NCI-H2227 treated with DMSO at 0.1 percent for 48 hours (cell line): ENCODE data around the gene C1orf87.

Experiments used
- DNase-seq: peaks from one replicate; lab custom pipeline; 2025; lab: John Stamatoyannopoulos, UW

C1orf87 gene, protein sequence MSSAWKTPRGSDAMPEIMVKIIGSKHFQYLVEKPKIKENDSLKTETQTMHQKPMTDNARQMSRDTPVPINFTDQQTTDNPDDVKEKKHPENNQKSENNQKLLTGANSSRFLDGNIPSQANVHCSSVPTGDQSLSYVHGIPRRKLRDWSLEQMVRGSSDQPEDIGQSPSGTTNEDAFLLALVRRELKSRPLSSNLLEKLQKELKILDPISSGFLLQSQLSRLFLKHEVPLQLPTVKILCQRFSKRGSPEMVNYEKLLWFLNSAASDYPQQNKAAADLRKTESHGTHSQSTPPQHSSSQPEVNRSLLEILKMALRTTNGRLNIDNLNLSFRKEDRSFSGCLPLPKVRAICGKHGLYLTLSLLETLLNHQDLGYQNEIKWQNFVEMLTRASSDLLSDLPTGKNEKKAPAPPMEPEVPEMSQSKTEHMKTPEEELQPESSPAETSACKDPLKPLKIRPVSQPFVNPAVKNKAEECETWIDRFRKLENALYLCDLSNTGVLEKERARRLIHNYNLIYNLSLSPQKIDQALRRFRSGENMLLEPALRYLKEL

DNA sequence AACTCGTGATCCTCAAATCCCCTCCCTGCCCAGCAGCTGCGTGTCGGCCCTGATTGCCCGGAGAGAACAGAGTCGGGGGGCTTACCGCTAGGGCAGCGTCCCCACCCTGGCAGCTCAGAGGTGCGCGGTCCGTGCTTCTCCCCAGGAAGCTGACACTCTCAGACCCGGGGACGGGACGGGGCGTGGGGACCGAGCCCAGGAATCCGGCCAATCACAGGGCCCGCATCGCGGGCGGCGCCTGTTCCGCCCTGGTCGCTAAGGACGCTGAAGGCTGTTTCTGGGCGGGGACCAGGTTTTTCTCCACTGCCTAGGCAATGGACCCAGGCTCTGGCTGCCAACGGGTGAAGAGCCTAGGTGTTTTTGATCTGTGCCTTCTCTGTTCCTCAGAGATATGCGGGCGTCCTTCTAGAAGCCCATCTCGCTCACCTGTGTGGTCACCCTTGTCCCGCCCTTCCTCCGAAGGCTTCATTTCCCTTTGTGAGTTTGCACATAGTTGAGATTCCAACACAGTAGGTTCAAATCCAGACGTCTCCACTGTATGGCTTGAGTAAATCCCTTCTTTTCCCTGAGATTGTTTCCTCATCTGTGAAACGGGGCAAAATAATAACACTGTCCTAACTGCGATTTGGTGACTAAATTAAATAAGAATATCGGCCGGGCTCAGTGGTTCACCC, at the start of gene C1orf87:
TSS of gene C1orf87 (minus strand) at position 166 of the 674 bp plus-strand sequence. CDS start 1,127 bp downstream, outside the sequence.
- no peak for DNase-seq

GRCh38 chr1:60118085-60118484, 44.5 kb upstream of the C1orf87 start:
- DNase-seq, result no peak

GRCh38 chr1:60114745-60115318, 41.3 kb upstream of the C1orf87 start:
- DNase-seq, result no peak

- no peak for DNase-seq
These were observed 40.0 kb upstream of the C1orf87 start for GRCh38 chr1:60113596-60113995.

DNA sequence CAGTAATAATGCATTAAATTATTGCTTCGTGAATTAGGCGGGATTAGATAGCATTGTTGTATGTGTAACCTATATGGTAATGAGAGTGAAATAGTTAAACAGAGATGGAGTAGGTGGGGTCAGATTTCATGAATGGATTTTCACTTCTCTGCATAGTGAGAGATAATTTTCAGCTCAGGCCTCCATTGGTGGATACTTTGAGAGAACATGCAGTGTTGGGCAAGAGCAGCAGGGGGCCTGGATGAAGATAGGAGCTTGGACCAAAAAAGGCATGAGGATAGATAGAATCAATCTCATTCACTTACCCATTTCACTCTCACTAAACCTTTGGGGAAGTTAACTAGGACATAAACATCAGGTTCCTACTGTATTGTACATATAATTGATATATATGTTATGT, 39.5 kb upstream of the C1orf87 start:
- no peak for DNase-seq

DNA sequence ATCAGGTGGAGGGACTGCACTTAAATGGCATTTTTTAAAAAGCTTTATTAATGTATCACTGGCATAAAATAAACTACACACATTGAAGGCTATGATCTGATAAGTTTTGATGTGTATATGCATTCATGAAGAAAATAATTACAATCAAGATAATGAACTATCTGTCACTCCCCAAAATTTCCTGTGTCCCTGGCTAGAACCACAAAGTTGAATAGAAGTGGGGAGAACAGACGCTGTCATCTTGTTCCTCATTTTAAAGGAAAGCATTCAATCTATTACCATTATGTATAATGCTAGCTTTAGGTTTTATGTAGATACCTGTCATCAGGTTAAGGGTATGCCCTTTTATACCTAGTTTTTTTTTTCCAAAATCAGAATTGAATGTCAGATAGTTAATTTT, 38.1 kb upstream of the C1orf87 start:
- no peak for DNase-seq

DNA sequence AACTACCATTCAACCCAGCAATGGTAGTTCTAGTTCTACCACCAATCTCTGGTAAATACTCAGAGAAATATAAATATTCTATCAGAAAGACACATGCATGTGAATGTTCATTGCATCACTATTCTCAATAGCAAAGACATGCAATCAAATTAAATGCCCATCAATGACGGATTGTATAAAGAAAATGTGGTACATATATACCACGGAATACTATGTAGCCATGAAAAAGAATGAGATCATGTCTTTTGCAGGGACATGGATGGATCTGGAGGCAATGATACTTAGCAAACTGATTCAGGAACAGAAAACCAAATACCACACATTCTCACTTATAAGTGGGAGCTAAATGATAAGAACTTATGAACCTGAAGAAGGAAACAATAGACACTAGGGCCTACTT, 37.5 kb upstream of the C1orf87 start:
- DNase-seq, result no peak

DNA sequence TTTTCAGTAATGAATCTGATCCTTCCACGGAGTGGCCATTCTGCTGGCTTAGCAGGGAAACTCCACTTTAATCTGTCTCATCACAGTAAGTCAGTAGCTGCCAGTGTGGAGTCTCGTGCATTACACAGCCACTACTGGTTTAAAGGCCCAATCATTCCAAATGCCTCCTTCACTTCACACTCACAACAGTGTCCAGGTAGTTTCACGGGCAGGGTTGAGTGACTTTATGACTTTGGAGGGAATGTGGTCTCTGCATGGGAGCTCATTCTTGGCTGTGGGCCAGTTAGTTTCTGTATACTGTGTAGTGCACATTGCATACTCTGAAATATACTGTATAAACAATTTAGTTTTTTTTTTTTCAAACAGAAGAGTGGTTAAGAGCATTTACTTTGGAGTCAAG, 34.6 kb upstream of the C1orf87 start:
- no peak for DNase-seq

DNA sequence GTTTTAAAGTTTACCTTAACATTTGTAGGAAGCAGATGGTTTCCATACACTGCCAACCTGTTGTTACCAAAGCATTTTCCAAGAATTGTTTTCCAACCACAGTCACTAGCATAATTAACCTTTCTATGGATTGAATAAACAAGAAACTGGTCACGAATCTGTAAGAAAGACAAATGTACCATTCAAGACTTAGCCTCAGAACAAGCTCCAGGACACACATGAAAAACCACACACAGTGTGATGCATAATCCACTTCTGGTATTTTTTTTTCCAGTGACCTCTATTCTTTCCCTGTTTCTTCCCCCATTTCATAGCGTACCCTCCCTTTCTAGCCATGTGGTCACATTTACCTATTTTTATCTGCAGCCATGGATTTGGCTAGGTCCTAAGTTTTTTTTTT, 29.6 kb upstream of the C1orf87 start:
- no peak for DNase-seq

DNA sequence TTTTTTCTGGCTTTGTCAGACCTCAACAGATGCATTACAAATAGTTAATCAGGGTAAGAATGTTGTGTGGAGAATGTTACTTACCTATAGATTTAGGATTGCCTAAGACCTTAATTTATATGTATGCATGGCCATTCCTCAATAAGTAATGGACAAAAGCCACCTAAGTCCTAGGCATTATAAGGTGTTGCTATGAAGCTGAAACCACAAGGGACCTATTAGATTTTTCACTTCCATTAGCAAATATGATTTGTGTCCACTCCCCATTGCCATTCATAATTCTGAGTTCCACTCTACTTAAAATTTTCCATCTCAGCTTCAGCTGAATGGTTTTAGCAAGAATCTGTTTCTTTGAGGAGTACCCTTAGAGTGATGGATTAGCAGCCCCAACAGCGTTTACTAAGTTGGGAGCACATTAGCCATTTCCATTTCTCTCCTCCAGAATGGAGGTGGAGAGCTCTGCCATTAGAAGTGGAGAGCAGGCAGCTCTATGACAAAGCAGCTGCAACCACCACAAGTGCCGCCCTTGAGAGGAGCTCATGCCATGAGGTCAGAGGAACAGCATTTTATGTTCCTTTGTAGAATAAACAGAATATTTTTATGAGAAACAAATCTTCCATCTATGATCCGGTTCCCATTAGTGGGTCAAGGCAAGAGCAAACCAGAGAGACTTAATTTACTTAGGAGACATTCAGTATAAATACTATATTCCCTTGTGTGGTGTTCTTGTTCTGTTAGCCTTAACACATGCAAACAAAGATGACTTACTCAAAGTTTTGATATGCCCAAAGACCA, 28.9 kb upstream of the C1orf87 start:
- no peak for DNase-seq

DNA sequence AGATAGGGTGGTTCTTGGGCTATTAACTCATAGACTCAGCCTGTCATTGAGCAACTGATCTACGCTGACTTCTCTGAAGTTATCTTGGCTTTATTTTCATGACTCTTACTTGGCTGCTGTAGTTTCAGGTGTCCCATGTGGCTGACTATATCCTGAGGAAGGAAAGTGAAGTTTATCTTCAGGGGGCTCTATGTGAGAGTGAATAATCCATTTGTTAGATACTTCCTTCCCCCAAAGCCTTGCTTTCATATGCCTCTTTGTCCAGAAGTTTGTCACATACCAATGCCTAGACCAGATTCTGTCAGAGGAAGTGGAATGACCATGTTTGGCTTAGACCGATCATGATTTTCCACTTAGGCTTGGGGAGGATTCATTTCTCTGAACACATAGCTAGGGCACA, 27.9 kb upstream of the C1orf87 start:
- DNase-seq, result no peak

DNA sequence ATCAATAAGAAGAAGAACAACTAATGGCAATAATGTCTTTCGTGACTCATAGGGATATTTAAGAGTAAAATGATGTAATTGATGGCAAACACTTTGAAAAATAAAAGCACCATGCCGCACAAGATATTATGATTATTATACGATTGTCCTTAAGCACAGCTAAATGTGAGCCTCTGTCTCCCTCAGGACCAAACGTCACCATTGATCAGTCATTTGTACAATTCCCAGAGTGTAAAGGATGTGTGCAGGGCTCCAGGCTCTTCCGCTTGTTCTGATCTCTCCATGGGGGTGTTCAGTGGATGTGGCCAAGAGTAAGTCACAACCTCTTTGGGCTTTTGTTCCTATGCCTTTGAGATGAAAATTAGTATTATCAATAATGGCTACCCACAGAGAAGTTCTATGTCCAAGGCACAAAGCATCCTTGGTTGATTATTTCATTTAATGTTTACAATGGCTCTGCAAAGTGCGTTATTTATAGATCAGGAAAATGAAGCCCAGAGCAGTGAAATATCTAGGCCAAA, 17.7 kb upstream of the C1orf87 start:
- DNase-seq, result no peak

DNA sequence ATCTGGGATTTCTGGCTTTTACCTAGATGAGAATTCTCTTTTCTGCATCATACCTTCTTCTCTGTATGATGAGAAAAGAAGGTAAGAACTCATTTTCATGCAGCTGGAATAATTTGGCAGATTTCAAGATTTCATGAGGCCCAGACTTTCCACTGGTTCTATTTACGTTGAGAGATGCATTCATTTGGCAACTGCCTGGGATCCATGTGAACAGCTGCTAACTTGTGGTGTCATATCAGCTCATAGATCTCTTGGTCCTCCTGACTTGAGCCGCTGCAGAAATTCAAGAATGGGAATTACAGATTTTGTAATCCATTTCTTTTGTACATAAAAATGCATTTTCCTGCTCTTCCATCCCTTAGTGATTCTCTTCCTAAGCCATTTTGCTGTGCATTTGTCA, 17.1 kb upstream of the C1orf87 start:
- no peak for DNase-seq

- DNase-seq, result no peak
These were observed 15.1 kb upstream of the C1orf87 start for GRCh38 chr1:60088620-60089155.

DNA sequence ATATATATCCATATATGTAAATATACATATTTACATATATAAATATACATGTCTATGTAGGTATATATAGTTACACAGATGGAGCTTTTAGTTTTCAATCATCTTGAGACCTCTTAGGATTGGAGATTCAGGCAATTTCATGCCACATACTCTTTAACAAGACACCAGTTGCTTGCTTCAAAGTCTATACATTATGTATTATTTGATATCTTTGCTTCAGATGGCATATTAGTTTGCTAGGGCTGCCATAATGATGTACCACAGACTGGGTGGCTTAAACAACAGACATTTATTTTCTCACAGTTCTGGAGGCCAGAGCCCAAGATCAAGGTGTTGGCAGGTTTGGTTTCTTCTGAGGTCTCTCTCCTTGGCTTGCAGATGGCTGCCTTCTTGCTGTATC, 14.1 kb upstream of the C1orf87 start:
- no peak for DNase-seq

GRCh38 chr1:60078182-60078581, 4.6 kb upstream of the C1orf87 start:
- DNase-seq, result no peak

DNA sequence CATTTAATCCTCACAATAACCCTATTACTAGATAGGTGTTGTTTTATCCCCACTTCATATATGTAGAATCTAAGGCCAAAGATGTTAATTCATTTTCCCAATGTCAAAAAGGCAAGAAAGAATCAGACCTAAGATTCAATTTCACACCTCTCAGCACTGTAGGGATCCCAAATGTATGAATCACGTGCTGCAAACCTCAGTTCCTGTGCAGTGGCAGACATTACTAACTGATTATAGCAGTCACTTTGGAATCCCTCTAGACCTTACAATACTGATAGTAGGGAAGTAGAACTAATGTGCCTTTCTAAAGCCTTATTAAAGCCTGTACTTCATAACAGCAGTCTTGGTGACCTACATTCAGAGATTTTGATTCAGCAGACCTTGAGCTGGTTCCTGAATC, 2.3 kb downstream of the C1orf87 start:
- no peak for DNase-seq

GRCh38 chr1:60069691-60070090, 3.9 kb downstream of the C1orf87 start:
- DNase-seq, result no peak

GRCh38 chr1:60068393-60069045, 5.1 kb downstream of the C1orf87 start:
- DNase-seq, result no peak

- DNase-seq, result no peak
These were observed 7.6 kb downstream of the C1orf87 start for GRCh38 chr1:60066001-60066400.

DNA sequence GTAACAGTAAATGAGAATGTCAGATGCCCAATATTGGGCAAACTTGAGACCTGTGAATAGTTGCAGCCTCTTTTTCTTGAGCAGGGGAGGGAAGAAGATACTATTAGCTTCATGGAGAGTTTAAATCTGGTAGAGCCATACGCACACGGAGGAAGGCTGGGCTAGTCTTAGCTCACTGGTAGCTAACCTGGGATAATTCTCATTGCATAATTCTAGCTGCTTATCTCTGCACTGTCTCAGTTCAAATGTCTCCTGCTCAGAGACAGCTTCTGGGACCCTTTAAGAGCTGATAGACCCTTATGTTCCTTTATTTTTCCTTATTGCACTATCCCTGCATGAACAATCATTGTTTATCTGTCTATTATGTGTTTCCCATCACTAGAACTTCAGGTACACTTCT, 8.4 kb downstream of the C1orf87 start:
- DNase-seq, result no peak
